ENCODE data around the gene UPK1A.

DNA sequence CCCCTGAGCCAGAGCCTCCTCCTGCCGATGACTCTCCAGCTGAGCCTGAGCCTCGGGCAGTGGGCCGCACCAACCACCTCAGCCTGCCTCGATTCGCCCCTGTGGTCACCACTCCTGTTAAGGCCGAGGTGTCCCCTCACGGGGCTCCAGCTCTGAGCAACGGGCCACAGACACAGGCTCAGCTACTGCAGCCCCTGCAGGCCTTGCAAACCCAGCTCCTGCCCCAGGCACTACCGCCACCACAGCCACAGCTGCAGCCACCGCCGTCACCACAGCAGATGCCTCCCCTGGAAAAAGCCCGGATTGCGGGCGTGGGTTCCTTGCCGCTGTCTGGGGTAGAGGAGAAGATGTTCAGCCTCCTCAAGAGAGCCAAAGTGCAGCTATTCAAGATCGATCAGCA lies 55.1 kb downstream of the UPK1A start:
- TF ChIP-seq, protein P1, sequence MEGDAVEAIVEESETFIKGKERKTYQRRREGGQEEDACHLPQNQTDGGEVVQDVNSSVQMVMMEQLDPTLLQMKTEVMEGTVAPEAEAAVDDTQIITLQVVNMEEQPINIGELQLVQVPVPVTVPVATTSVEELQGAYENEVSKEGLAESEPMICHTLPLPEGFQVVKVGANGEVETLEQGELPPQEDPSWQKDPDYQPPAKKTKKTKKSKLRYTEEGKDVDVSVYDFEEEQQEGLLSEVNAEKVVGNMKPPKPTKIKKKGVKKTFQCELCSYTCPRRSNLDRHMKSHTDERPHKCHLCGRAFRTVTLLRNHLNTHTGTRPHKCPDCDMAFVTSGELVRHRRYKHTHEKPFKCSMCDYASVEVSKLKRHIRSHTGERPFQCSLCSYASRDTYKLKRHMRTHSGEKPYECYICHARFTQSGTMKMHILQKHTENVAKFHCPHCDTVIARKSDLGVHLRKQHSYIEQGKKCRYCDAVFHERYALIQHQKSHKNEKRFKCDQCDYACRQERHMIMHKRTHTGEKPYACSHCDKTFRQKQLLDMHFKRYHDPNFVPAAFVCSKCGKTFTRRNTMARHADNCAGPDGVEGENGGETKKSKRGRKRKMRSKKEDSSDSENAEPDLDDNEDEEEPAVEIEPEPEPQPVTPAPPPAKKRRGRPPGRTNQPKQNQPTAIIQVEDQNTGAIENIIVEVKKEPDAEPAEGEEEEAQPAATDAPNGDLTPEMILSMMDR (IDR thresholded peaks at IDR 0.05 in 2 of 3, conservative IDR thresholded peaks at IDR 0.05 in 1 of 3; ENCODE audit: control insufficient read depth in 2 of 3, extremely low read depth in 1 of 3, insufficient read depth in 1 of 3, low read depth in 3 of 3, low read length in 3 of 3), result no peak
- TF ChIP-seq MXI1 (IDR thresholded peaks at IDR 0.05; ENCODE audit: low read depth, low read length) (no peak), POLR2A (IDR thresholded peaks at IDR 0.05; ENCODE audit: low read depth, low read length) (peak; percentile 52), EP300 (IDR thresholded peaks at IDR 0.05; ENCODE audit: borderline replicate concordance in 1 of 2, control insufficient read depth in 1 of 2, low read depth in 2 of 2, low read length in 2 of 2) (no peak), PBX3 (IDR thresholded peaks at IDR 0.05; ENCODE audit: insufficient replicate concordance, low read depth, low read length) (no peak), POLR2AphosphoS5 (IDR thresholded peaks at IDR 0.05; ENCODE audit: low read length) (no peak)
- TF ChIP-seq, protein P2, sequence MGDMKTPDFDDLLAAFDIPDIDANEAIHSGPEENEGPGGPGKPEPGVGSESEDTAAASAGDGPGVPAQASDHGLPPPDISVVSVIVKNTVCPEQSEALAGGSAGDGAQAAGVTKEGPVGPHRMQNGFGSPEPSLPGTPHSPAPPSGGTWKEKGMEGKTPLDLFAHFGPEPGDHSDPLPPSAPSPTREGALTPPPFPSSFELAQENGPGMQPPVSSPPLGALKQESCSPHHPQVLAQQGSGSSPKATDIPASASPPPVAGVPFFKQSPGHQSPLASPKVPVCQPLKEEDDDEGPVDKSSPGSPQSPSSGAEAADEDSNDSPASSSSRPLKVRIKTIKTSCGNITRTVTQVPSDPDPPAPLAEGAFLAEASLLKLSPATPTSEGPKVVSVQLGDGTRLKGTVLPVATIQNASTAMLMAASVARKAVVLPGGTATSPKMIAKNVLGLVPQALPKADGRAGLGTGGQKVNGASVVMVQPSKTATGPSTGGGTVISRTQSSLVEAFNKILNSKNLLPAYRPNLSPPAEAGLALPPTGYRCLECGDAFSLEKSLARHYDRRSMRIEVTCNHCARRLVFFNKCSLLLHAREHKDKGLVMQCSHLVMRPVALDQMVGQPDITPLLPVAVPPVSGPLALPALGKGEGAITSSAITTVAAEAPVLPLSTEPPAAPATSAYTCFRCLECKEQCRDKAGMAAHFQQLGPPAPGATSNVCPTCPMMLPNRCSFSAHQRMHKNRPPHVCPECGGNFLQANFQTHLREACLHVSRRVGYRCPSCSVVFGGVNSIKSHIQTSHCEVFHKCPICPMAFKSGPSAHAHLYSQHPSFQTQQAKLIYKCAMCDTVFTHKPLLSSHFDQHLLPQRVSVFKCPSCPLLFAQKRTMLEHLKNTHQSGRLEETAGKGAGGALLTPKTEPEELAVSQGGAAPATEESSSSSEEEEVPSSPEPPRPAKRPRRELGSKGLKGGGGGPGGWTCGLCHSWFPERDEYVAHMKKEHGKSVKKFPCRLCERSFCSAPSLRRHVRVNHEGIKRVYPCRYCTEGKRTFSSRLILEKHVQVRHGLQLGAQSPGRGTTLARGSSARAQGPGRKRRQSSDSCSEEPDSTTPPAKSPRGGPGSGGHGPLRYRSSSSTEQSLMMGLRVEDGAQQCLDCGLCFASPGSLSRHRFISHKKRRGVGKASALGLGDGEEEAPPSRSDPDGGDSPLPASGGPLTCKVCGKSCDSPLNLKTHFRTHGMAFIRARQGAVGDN (IDR thresholded peaks at IDR 0.05), result no peak
